HG03095 (cell line): ENCODE data around the gene ETV6.

Experiments
- ATAC-seq: cut with Tn5 transposase; IDR thresholded peaks from one replicate; pipeline ENCODE4 v1.9.1; 2021; ENCODE audit warnings: moderate library complexity; ENCODE audit not compliant: unreplicated experiment

Gene ETV6

GRCh38 chr12:11771356-11771755 lies 121.9 kb downstream of the ETV6 start:
- no peak for ATAC-seq

DNA sequence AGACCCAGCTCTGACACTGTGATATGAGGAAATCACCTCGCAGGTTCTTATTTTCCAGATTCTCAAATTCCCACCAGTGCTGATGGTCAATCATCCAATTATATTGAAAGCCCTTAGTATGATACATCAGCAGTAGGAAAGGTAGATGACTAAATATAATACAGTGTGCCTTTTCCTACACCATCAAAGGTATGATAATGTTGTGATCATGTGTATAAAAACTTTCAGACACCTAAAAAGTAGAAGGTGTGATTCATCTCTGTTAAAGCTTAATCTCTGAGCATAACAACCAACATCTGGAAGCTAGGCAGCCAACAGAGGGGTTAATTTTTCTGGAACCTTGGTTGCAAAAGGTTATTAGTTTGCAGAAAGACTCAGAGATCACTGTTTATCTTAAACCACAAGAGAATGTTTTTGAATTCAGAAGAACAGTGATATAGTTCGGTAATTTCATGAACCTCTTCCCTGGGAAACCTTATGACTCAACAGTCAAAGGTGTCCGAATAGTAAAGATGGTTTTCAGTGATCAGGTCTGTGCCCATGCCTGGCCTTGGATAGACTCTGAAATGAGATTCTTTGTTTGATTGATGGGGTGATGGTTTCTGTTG lies 122.5 kb downstream of the ETV6 start:
- ATAC-seq, result no peak

DNA sequence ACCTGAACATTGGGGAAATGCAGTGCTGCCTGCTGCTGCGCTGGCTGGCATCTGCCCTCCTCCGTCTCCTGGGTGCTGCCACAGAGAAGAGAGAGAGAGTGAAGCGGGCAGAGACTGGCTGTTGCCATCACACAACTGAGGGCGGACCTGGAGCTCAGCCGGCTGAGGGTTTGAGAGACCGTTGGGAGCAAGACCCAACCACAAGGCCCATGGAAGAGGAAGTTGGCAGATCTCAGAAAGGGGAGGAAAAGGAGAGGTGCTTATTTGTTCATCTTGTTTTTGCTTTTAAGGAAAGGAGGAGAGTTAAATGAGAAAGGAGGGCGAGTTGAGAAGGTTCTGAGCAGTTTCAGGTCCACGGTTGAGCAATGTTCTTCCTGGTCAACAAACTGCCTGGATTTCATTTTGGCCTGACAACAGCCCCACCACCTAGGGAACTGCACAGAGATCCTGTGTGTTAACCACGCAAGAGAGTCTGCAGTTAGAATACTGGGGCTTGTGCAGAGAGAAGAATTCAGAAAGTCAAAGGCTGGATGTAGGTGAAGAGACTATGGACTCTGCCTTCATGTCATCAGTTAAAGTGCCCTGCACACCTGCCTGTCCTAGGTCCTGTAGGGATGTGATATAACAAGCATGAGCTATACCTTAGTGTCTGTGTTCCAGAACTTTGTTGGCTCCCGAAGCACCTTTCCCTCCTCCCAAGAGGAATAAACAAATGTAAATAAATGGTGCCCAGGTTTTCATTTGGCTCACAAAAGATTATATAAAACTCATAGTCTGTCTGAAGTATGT lies 124.6 kb downstream of the ETV6 start:
- ATAC-seq, result no peak

DNA sequence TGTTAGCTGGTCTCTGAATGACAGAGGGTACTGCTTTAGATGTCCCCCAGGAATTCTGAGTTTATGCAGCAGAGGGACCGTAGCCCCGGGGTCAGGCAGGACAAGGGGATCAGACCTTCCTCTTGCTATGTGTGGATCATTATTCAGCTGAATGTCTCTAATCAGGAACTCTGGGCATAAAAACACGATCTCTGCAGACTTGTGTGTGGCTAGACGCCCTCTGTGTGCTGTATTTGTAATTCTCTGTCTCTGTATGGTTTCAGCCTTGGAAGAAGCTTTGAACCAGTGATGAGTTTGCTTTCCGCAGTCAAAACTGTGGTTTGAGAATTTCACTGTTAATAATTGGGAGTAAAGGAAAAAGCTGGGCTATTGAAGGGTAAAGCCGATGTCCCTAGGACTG lies 125.3 kb downstream of the ETV6 start:
- ATAC-seq, result no peak

DNA sequence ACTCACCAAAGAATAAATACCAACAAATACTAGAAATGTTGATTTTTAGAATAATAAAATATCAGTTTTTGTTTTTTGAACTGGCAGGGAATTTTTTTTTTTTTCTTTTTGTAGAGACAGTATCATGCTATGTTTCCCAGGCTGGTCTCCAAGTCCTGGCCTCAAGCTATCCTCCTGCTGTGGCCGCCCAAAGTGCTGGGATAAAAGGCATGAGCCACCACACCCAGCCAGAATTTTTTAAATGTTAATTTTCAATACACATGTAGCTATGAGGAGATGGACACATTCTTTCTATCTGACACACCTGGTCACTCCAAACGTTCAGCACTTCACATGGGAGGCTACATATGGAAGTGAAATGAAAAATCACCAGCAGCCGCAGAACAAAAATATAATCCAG lies 126.8 kb downstream of the ETV6 start:
- ATAC-seq, result no peak

DNA sequence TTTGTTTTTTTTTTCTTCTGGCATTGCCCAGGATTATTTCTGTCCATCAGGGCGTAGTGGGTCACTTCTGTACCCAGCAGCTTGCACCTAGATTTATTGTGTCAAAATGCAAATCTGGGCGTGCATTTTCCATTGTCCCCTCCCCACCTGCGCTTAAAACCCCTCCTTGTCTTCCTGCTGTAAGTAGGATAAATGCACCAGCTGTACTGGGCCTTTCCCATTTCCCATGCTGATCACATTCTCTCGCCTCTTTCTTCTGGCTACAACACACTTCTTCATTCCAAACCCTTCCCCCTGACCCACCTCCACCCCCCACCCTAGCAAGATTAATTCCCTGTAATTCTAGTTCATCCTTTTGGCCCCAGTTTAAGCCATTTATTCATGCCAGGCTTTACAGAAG lies 128.0 kb downstream of the ETV6 start:
- ATAC-seq, result no peak

- ATAC-seq, result no peak
These were observed 128.5 kb downstream of the ETV6 start for GRCh38 chr12:11777962-11778361.

- no peak for ATAC-seq
These were observed 129.5 kb downstream of the ETV6 start for GRCh38 chr12:11778713-11779685.

GRCh38 chr12:11780521-11781101 lies 131.1 kb downstream of the ETV6 start:
- ATAC-seq, result peak; percentile 84

DNA sequence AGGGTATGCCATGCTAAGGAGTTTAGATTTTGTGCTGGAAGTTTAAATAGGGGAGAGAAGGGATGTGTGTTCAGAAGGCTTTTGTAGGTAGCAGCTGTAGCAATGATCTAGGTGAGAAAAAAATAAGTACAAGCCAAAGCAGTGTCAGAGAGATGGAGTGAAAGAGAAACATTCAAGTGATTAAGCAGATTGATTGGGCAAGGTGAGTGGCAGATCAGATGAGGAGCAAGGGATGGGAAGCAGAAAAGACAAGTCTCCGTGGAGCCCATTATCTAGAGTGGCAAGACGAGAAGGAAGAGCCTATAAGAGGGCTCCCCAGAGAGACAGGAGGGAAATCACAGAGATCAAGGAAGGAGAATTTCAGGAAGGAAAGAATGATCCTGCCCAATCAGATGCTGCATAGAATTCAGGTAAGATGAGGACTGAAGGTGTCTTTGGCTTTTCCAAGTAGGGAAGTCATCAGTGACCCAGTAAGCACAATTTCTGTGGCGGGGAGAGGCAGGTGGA lies 133.5 kb downstream of the ETV6 start:
- ATAC-seq, result no peak

DNA sequence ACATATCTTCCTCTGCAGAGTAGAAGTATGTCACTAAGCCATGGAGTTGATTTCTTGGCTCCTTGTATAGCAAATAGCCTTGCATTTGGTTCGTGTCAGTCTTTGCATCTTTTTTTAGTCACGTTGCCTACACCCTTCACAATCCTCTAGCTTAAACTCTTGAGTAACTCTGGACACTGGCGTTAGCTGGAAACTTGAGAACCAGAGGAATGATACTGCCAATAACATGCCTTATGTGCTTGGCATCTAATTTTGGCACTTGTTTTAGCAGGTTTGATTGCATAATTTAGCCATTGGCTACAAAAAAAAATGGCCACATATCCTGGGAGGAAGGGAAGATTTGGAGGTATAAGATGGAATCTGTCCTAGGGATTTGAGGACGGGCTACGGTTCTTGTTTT lies 136.2 kb downstream of the ETV6 start:
- no peak for ATAC-seq

- ATAC-seq, result no peak
These were observed 137.3 kb downstream of the ETV6 start for GRCh38 chr12:11786638-11787365.

DNA sequence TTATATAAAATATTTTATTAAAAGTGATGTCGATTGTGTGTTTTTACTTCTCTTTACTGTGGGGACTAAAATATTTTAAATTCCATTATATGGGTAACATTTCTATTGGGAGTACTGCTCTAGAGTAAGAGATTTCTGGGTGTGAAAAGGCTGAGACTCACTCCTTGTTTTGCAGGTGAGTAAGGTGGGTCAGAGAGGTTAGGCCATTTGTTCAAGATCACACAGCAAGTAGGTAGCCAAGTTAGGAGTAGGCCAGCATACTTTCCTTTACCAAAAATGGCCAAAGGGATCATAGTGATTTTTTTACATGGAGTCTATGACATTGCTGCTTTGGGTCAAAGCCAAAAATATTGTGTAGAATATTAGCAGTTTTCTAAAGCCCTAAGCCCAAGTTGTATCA lies 138.0 kb downstream of the ETV6 start:
- no peak for ATAC-seq

DNA sequence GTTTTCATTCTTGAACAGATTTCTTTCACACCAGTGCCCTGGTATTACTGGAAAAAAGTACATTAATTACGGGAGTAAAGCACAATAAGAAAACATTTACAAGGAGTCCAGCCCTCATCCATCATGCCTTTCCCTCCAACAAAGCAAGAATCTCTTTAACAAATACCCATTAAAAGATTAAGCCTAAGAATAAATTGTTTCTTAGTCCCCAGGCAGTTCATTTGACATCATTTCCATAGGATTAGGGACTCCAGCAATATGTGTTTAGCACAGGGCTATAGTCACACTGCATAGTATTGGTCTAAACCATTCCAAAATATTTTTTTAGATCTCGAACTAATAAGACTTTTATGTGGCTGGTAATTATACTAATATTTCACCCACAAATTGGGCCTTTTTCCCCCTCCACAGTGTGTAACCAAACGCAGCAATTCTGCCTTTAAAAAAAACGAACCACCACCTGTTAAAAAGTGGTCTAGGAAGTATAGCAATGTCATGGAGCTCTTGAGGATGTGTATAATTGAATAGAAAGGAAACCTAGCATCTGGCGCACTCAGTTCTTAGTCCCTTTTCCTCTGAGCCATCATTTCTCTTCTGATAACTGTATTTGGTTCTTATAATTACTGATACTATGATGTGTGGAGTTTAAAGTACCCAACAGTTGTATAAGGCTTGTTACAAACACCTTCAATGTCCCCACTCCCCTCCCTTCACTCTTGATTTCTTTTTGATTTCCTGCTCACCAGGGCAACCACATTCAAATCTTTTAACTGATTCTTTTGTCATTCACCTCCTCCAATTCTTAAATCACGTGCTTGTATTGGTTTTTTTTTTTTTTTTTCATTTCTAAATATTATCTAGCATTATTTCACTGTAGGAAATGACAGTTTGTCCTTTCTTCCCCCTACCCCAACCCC lies 138.7 kb downstream of the ETV6 start:
- no peak for ATAC-seq

DNA sequence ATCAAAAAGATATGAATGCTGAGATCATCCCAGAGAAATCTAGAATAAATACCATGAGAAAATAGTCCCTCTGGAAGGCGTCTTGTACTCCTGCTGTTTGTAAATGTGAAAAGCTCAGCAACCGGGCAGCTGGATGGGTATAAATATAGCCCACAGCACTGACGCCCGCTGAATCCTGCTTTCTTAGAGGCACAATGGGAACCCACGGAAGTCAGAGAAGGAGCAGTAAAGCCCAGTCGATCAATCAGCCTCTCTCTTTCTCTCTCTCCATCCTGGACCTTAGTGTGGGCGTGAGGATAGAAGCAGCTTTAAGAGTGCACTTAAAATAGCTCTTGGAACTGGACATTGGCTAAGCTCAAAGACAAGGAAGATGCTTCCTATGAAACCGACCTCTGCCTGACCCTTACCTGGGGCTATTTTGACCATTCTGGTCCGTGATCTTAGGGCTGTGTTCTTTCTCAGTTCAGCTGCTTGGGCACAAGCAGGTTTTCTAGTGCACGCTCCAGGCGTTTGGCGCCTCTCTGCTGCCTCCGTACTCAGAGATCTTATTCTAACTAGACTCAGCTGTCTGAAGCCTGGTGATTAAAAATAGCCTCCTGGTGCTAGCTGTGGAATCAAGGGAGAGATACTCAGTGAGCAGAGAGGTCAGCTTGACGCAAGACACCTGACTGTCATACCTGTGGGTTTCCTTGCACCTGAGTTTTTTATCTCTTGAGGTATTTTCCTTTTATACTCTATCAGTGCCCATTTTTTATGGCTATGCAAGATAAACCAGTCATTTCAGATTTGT lies 144.6 kb downstream of the ETV6 start:
- ATAC-seq, result no peak

DNA sequence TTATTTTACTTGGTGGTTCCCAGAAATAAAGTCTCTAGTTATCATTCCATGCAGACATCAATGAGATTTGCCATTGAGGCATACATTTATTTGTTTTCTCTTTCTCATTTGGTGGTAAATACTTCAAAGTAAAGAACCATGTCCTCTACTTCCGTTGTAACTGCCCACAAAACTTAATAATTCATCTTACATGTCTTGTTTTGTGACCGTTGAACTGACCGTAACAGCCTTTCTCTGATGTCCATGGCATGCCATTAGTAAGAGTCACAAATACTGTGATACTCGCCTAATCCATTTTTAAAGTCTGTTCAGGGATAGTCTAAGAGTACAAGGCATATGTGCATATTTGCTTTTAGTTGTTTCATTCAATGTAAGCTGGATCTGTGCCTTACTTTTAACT lies 145.3 kb downstream of the ETV6 start:
- ATAC-seq, result no peak

GRCh38 chr12:11795192-11795912 lies 145.9 kb downstream of the ETV6 start:
- no peak for ATAC-seq

DNA sequence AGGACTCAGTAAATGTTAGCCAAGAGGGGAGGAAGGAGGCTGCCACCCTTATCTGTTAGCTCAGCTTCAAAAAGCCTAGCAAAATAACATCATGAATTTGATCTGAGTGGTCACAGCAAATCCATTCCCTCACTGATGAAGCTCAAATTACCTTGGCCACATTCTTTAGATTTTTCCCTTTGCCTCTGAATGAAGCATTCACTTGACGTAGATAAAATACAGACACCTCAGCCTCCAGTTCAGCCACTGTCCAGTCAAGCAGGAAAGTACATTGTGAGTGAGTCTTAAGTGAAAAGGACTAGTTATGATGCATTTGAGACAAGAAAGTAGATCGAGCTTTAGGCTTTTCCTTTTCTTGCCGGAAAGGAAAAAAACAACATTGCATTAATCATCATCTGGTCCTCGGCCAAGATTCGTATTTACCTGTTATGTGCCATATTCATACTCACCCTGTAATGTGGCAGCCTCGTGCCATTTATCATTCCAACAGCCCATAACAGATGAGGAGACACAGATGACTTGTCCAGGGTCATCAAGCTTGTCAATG lies 146.5 kb downstream of the ETV6 start:
- ATAC-seq, result no peak
